ENCODE data around the gene RAB41. TPM values are rescaled to one million over a fixed set of nuclear protein-coding genes. Genes with fewer than 3 reads are reported as not detected.
"Not testable (repeated sequence)": the region's sequence is repeated elsewhere in the genome, so short reads cannot be mapped to it uniquely, and the experiment has no call there.

The RAB41 gene
- total and polyA plus RNA-seq, 2 donors (not counting 3 experiments of a cell fraction or from before 2014, with no cell fraction given), result not detected

DNA sequence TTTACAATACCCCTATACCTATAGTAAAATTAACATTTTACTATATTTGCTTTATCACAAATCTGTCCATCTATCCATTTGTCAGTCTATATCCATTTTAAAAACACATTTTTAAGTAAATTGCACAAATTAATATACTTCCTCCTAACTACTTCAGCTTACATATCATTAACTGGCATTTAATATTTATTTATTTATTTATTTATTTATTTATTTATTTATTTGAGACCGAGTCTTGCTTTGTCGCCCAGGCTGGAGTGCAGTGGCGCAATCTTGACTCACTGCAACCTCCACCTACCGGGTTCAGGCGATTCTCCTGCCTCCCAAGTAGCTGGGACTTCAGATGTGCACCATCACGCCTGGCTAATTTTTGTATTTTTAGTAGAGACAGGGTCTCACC is 41.7 kb downstream of the RAB41 start:
- DNase-seq (ENCODE audit: low read depth, low spot score); H3K27ac ChIP-seq (ENCODE audit: insufficient read depth, low read depth, low read length); POLR2A ChIA-PET; CTCF ChIA-PET; H3K27me3 ChIP-seq (ENCODE audit: control insufficient read depth in 2 of 2, insufficient read depth in 2 of 2, low read length in 2 of 2); H4K20me1 ChIP-seq (replicated peaks; ENCODE audit: control insufficient read depth, extremely low read depth, insufficient read depth, low read length); H3K9me1 ChIP-seq (replicated peaks; ENCODE audit: control insufficient read depth, extremely low read depth, insufficient read depth, low read length); H3K9me3 ChIP-seq (replicated peaks; ENCODE audit: control insufficient read depth, insufficient read depth, low read length); H3K4me2 ChIP-seq (ENCODE audit: insufficient read depth, low read length); H3K4me1 ChIP-seq (ENCODE audit: control insufficient read depth, extremely low read depth, insufficient read depth, low read length); H2AFZ ChIP-seq (ENCODE audit: low read depth, low read length); BruUV-seq (replicated peaks); FAIRE-seq; H3K4me3 ChIP-seq (replicated peaks in 1 of 3; ENCODE audit: insufficient read depth in 1 of 3, low read depth in 1 of 3, low read length in 3 of 3); H3K9ac ChIP-seq (replicated peaks; ENCODE audit: extremely low read depth, insufficient read depth, low read length); intact Hi-C loops (cut with micrococcal nuclease); H3K36me3 ChIP-seq (ENCODE audit: control insufficient read depth in 2 of 2, extremely low read depth in 1 of 2, insufficient read depth in 2 of 2, low read length in 2 of 2); dilution Hi-C loops (cut with MboI; ENCODE audit: extremely low pct_ligation_motif_present, low sequenced_read_pairs): not testable (repeated sequence)
- H3K79me2 ChIP-seq (ENCODE audit: control insufficient read depth, insufficient read depth, low read length), result peaks cover 14% of the 10 kb centered on the region

GRCh38 chrX:70324326-70324725 is 42.4 kb downstream of the RAB41 start:
- Histone ChIP-seq H3K27me3 (ENCODE audit: control insufficient read depth in 2 of 2, insufficient read depth in 2 of 2, low read length in 2 of 2) (no peaks in the 10 kb centered on the region), H3K4me2 (ENCODE audit: insufficient read depth, low read length) (no peak overlapping the region), H3K79me2 (ENCODE audit: control insufficient read depth, insufficient read depth, low read length) (peaks cover 14% of the 10 kb centered on the region), H3K9me1 (replicated peaks; ENCODE audit: control insufficient read depth, extremely low read depth, insufficient read depth, low read length) (no peaks in the 10 kb centered on the region), H3K4me1 (ENCODE audit: control insufficient read depth, extremely low read depth, insufficient read depth, low read length) (no peaks in the 10 kb centered on the region), H3K27ac (ENCODE audit: insufficient read depth, low read depth, low read length) (no peak overlapping the region), H3K9me3 (replicated peaks; ENCODE audit: control insufficient read depth, insufficient read depth, low read length) (no peaks in the 10 kb centered on the region), H3K4me3 (replicated peaks in 1 of 3; ENCODE audit: insufficient read depth in 1 of 3, low read depth in 1 of 3, low read length in 3 of 3) (no peak overlapping the region), H4K20me1 (replicated peaks; ENCODE audit: control insufficient read depth, extremely low read depth, insufficient read depth, low read length) (no peaks in the 10 kb centered on the region), H3K36me3 (ENCODE audit: control insufficient read depth in 2 of 2, extremely low read depth in 1 of 2, insufficient read depth in 2 of 2, low read length in 2 of 2) (no peaks in the 10 kb centered on the region), H2AFZ (ENCODE audit: low read depth, low read length) (no peak overlapping the region), H3K9ac (replicated peaks; ENCODE audit: extremely low read depth, insufficient read depth, low read length) (no peak overlapping the region)
- BruUV-seq (replicated peaks), result no TSS peak
- dilution Hi-C loops (cut with MboI; ENCODE audit: extremely low pct_ligation_motif_present, low sequenced_read_pairs) (no loop called here), intact Hi-C loops (cut with micrococcal nuclease) (no loop called here)
- no peak for TF ChIP-seq POLR2AphosphoS5 (IDR thresholded peaks at IDR 0.05; ENCODE audit: insufficient read depth, low read depth, low read length)
- CTCF ChIA-PET, result no interaction called here
- POLR2A ChIA-PET, result no interaction called here
- DNase-seq (ENCODE audit: low read depth, low spot score) (no peak), FAIRE-seq (no peak)

DNA sequence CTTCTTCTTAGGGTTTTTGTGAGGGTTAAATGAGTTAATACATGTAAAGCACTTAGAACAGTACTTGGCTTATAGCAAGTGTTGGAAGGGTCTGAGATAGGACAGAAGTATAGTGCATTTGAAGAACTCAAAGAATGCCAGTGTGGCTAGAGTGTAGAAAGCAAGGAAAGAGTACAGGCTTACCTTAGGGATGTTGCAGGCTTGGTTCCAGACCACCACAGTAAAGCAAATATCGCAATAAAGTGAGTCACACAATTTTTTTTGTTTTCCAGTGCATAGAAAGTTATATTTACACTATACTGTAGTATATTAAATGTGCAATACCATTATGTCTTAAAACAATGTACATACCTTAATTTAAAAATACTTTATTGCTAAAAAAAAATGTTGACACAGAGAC is 49.2 kb downstream of the RAB41 start:
- FAIRE-seq, result no peak
- no peak overlapping the region for H3K9ac ChIP-seq (replicated peaks; ENCODE audit: extremely low read depth, insufficient read depth, low read length)
- CTCF ChIA-PET, result no interaction called here
- no peaks in the 10 kb centered on the region for H3K79me2 ChIP-seq (ENCODE audit: control insufficient read depth, insufficient read depth, low read length)
- H3K9me1 ChIP-seq (replicated peaks; ENCODE audit: control insufficient read depth, extremely low read depth, insufficient read depth, low read length), result no peaks in the 10 kb centered on the region
- no peak overlapping the region for H3K27ac ChIP-seq (ENCODE audit: insufficient read depth, low read depth, low read length)
- dilution Hi-C loops (cut with MboI; ENCODE audit: extremely low pct_ligation_motif_present, low sequenced_read_pairs) (no loop called here), intact Hi-C loops (cut with micrococcal nuclease) (no loop called here)
- H3K9me3 ChIP-seq (replicated peaks; ENCODE audit: control insufficient read depth, insufficient read depth, low read length), result no peaks in the 10 kb centered on the region
- TF ChIP-seq FOS (IDR thresholded peaks at IDR 0.05; ENCODE audit: borderline replicate concordance, insufficient read depth, low read length) (no peak), EZH2 (IDR thresholded peaks at IDR 0.05; ENCODE audit: borderline replicate concordance, low read depth, low read length, severe bottlenecking) (no peak), GATA2 (IDR thresholded peaks at IDR 0.05; ENCODE audit: insufficient read depth, insufficient read length, low read depth, low read length) (no peak), POLR2A (IDR thresholded peaks at IDR 0.05; ENCODE audit: low read depth, low read length) (no peak), CTCF (IDR thresholded peaks at IDR 0.05; ENCODE audit: extremely low read depth in 1 of 2, insufficient read depth in 1 of 2, low read depth in 1 of 2, low read length in 2 of 2) (no peak), POLR2AphosphoS5 (IDR thresholded peaks at IDR 0.05; ENCODE audit: insufficient read depth, low read depth, low read length) (no peak), MYC (IDR thresholded peaks at IDR 0.05; ENCODE audit: low read depth, low read length) (no peak), JUN (IDR thresholded peaks at IDR 0.05; ENCODE audit: borderline replicate concordance, insufficient read depth, insufficient read length, low read depth) (no peak)
- TF ChIP-seq, protein P1, sequence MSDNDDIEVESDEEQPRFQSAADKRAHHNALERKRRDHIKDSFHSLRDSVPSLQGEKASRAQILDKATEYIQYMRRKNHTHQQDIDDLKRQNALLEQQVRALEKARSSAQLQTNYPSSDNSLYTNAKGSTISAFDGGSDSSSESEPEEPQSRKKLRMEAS (IDR thresholded peaks at IDR 0.05; ENCODE audit: insufficient read depth, insufficient read length), result no peak
- no TSS peak for BruUV-seq (replicated peaks)
- H3K36me3 ChIP-seq (ENCODE audit: control insufficient read depth in 2 of 2, extremely low read depth in 1 of 2, insufficient read depth in 2 of 2, low read length in 2 of 2), result no peaks in the 10 kb centered on the region
- POLR2A ChIA-PET, result no interaction called here
- no peak overlapping the region for H2AFZ ChIP-seq (ENCODE audit: low read depth, low read length)
- H4K20me1 ChIP-seq (replicated peaks; ENCODE audit: control insufficient read depth, extremely low read depth, insufficient read depth, low read length), result no peaks in the 10 kb centered on the region
- DNase-seq (ENCODE audit: low read depth, low spot score), result no peak
- H3K27me3 ChIP-seq (ENCODE audit: control insufficient read depth in 2 of 2, insufficient read depth in 2 of 2, low read length in 2 of 2), result no peaks in the 10 kb centered on the region
- no peak overlapping the region for H3K4me3 ChIP-seq (replicated peaks in 1 of 3; ENCODE audit: insufficient read depth in 1 of 3, low read depth in 1 of 3, low read length in 3 of 3)
- H3K4me2 ChIP-seq (ENCODE audit: insufficient read depth, low read length), result no peak overlapping the region
- no peaks in the 10 kb centered on the region for H3K4me1 ChIP-seq (ENCODE audit: control insufficient read depth, extremely low read depth, insufficient read depth, low read length)
